NCI-H446 treated with DMSO at 0.1 percent for 48 hours (cell line): ENCODE data around the gene TMCC2.
"Not testable (repeated sequence)": the region's sequence is repeated elsewhere in the genome, so short reads cannot be mapped to it uniquely, and the experiment has no call there.

Experiments
- DNase-seq: peaks from one replicate; lab custom pipeline; 2025; lab: John Stamatoyannopoulos, UW

Gene TMCC2

DNA sequence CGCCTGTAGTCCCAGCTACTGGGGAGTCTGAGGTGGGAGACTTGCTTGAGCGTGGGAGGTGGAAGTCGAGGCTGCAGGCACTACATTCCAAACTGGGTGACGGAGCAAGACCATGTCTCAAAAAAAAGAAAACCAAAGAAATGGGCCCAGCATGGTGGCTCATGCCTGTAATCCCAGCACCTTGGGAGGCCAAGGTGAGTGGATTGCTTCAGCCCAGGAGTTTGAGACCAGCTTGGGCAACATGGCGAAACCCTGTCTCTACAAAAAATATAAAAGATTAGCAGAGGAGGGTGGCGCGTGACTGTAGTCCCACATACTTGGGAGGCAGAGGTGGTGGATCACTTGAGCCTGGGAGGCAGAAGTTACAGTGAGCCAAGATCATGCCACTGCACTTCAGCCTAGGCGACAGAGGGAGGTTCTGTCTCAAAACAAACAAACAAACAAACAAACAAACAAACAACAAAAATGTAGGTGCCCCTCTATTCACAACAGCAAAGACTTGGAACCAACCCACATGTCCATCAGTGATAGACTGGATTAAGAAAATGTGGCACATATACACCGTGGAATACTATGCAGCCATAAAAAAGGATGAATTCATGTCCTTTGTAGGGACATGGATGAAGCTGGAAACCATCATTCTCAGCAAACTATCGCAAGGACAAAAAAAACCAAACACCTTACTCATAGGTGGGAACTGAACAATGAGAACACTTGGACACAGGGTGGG is 53.1 kb downstream of the TMCC2 start:
- not testable (repeated sequence) for DNase-seq

DNA sequence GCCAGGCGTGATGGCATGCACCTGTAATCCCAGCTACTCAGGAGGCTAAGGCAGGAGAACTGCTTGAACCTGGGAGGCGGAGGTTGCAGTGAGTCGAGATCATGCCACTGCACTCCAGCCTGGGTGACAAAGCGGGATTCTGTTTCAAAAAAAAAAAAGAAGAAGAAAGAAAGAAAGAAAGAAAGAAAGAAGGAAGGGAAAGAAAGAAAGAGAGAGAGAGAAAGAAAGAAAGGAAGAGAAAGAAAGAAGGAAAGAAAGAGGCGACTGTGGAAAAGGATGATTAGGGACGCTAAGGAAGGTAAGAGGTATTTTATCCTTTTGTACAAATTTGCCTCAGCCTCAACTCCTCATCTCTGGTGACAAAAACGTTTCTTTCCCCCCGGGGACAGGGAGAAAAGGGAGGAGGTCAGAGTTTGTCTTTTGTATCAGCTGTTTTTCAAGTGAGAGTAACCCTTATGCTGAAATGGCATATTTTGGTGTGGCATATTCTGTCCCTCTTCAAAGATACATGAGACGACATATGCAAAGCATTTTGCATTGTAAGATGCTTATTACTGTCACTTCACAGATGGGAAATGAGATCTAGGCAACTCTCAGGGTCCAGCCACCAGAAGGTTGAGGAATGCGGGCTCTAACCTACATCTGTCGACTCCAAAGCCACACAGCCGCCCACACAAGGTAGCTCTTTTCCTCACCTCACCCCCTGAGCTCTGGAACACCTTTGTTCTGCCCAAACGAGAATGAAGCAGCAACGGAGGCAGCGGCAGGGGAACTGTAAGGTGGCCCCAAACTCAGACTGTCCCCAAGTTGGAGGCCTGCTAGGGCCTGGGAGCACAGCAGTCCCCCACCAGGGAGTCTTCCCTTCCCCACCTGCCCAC is 55.8 kb downstream of the TMCC2 start:
- DNase-seq, result no peak

DNA sequence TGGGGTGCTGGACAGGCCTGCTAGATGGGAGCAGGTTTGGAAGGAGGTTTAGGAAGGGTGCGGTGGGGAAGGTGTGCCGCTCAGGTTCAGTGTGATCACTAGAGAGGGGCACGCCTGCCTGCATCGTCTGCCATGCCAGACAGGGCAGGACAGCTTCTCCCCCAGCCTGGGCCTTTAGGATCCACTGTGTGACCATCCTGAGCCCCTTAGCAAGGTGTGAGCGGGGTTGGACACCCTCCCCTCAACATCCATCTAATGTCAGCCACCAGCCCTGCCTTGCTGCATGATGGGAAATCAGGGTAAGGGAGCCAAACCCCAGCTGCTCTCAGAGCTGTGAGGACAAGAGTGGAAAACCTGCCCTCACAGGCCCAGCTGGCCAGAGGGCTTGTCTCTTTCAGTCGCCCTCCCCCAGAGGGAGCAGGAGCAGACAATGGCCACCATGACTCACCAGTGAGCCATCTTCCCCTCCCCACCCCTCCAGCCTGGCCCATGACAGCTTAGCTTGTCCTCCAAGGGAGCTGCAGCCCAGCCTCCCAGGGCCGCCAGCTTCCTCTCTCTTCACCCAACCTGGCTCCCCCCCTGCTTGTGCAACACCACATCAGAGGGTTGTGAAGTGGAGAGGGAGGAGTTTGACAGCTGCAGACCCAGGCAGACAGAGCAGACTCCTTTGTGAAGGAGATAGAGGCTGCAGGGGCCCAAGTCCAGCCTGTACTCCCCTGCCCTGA is 56.8 kb downstream of the TMCC2 start:
- DNase-seq, result peak; percentile 2

DNA sequence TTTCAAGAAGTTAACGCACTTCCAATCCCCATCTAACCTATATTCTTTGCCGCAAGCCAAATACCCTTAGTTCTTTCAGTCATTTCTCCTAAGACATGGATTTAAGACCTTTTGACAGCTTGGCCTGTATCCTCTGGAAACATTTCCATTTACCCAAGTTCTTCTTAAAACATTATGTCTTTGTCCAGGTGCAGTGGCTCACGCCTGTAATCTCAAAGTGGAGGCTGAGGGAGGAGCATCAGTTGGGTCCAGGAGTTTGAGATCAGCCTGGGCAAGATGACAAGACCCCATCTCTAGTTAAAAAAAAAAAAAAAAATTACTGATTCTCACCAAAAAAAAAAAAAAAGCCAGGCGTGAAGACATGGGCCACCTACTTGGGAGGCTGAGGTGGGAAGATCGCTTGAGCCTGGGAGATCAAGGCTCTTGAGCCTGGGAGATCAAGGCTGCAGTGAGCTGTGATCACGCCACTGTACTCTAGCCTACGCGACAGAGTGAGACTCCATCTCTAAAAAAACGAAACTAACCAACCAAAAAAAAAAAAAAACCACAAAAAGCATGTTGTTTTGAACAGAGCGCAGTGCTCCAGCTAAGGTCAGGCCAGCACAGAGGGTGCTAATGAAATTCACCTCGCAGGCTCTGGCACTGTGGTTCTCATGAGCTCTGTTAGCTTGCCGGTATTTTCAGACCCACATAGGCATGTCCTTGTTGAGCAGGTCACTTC is 57.8 kb downstream of the TMCC2 start:
- no peak for DNase-seq

DNA sequence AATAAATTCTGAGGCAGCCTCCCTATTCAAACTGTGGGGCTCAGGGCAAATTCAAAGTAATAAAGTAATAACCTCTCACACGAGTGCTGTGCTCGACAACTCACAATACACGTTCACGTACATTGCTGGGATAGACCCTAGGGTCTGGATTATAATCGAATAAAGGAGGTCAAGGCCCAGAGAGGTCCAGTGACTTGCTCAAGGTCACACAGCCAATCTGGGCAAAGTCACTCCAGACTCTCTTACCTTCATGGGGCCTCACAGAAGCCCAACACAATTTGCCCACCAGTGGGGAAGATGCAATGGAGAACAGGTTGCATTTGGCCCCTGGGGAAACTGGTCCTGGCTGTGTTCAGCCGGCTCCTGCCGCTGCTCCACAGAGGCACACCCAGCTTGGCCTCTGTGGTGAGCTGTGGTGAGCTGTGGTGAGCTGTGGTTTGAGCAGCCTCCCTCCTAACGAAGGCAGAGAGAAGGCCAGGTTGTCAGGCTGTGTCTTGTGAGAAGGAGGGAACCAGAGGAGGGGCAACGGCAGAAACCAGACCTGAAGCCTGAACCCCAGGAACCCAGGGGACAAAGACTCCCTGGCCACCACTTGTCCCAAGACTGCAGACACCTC is 58.7 kb downstream of the TMCC2 start:
- no peak for DNase-seq

DNA sequence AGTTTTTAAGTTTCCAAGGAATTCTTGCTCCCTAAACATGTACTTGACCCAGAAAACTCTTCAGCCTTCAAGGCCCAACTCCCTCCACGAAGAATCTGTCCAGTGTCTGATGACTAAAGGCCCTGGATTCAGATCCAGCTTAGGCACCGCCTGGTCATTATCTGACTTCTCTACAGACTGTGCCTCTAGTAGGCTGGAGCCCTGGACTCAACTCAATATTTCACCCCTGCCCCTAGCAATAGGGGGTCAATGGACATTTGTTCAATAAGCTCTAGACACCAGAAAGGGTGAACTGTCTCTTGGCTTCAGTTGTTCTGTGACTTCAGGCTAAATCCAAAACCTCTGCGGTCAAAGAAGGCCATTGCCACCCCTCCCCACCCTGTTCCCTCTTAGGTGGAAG is 59.3 kb downstream of the TMCC2 start:
- DNase-seq, result no peak

DNA sequence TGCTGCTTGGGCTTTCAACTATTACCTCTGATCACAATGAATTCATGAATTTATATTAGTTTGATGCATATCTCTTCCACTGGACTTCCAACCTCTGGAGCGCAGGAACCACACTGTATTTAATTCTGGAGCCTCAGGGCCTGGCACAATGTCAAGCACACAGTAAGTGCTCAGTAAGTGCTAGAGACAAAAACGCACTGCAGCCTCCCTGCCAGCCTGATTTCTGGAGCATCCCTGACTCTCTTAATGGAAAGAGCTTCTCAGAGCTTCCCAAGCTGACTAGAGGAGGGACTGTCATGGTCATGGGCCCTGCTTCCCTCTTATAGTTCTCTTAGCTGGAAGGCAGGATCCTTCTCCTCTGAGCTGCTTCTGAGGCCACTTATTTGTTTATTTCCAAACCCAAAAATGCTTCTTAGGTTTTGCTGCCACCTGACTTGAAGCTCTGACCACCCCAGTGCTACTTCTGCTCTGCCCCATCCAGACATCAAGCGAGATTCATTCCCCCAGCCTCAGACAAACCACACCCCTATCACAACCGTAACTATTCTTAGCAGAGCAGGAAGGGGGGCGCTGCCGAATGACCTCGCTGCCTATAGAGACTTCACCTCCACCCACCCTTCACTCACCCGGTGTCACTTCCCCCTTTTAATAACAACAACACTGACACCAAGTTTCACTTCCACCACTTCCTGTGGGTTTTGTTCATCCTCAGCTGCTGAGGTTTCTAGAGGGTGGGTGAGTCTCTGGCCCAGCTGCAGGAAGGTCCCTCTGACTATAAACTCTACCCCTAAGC is 60.2 kb downstream of the TMCC2 start:
- DNase-seq, result no peak

DNA sequence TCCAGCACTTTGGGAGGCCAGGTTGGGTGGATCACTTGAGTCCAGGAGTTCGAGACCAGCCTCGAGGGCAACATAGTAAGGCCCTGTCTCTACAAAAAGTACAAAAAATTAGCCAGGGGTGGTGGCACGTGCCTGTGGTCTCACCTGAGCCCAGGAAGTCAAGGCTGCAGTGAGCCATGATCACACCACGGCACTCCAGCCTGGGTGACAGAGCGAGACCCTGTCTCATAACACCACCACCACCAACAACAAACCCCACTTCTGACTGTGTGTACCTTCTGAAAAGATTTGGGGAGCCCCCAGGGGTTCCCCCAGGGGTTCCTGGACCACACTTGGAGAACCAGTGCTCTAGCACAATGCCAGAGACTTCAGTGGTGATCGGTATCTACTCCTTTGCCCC is 63.9 kb downstream of the TMCC2 start:
- DNase-seq, result no peak

DNA sequence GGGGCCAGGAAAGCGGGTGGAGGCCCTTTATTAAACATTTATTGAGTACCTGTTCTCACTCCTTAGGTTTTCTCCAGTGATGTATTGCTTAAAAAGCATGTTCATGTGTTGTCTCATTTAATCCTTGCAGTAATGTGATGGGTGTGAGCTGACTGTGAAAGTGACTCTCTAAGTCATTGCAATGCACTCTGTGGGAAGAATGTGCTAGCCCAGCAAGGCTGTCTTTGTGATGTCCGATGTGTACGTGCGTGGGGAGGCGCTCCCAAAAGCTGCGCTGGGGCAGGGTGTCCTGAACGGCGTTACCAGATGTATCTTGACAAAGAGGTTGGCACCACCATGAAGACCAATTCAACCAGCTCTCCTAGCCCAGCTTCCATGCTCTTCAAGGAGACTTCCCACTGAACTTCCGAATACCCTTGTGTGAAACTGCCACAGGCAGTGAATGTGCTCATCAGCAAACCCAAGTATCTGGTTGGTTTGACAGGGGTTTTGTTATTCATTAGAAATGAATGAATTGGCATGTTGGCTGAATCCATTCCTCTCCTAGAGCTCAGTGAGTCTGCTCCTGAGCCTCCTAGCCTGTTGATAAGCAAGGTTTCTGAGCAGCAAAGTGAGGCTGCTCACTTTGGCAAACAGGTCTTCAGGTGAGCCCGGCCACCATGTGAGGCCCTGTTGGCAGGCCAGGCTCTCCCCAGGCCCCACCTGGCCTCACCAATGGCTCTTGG is 65.8 kb downstream of the TMCC2 start:
- DNase-seq, result no peak

DNA sequence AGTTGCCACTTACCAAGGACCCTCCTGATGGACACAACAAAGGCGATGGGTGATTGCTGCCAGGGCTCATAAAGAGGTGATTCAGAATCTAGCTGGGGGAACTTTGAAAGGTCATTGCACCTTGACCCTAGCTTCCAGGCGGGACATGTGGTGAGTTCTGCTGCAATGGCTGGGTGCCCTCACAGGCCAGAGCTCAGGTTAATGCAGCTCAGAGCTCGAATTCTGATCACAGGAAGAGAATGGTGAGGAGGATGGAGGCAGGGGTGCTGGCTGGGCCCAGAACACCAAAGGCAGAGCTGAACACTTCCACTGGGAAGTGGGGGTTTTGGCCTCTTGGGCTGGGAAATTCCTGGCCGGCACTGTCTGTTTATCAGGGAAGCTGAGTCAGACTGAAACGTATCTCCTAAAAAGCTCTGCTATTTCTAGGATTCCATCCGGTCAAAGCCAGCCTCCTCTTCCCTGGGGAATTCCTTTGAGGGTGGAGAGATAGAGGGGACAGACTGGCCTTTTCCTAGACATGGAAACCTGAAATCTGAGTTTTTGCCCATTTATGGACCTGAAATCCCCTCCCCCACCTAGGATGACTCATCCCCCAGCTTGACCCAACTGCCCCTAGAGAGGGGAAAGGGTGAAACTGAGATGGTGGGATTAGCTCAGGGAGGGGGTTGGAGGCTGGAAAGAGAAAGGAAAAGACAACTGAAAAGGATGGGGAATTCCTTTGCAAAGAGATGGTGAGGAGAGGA is 66.6 kb downstream of the TMCC2 start:
- no peak for DNase-seq

DNA sequence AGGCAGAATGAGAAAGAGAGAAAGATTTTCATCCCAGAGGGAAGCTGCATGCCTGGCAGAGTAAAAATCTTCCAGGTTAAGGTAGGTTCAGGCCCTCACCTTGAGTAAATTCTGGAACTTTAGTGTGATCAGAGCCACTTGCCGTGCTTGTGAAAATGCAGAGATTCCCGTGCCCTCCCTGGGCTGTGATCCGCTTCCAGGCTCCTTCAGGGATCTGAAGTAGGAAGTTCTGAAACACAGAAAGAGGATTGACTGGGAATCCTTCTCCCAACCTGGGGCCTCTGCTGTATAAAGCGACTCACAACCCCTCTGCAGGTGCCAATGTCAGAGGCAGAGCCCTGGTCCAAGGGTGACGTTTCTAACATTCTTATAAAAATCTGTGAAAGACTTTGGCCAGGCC is 67.2 kb downstream of the TMCC2 start:
- no peak for DNase-seq

DNA sequence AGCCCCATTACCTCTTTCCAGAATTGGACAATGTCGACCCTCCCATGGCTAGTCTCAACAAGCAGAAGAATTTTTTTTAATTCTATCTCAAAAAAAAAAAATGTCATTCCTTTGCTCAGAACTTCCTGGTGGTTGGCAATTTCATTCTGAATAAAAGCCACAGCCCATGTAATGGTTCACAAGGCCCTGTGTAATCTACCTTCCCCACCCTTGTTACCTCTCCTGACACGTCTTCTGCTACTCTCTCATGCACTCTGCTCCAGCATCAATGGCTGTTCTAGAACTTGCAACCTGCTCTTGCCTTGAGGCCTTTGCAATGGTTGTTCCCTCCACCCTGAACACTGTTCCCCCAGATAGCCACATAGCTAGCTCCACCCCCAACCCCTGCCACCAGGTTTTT is 68.4 kb downstream of the TMCC2 start:
- no peak for DNase-seq

DNA sequence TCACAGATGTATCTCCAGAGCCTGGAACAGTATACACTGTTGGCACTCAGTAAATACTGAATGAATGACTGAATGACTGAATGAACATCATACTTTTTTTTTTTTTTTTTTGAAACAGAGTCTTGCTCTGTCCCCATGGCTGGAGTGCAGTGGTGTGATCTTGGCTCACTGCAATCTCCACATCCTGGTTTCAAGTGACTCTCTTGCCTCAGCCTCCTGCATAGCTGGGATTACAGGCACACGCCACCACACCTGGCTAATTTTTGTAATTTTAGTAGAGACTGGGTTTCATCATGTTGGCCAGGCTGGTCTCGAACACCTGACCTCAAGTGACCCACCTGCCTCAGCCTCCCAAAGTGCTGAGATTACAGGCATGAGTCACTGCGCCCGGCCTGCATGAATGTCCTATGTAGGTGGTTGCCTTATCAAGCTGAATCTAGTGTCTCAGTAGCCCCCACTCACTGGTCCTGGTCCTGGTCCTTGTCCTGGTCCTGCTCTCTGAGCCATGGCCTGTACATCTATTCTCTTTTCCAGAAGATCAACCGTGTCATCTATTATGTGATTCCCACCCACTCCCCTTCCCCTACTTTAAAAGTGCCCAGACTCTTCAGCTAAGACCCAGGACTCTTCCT is 69.9 kb downstream of the TMCC2 start:
- DNase-seq, result not testable (repeated sequence)

DNA sequence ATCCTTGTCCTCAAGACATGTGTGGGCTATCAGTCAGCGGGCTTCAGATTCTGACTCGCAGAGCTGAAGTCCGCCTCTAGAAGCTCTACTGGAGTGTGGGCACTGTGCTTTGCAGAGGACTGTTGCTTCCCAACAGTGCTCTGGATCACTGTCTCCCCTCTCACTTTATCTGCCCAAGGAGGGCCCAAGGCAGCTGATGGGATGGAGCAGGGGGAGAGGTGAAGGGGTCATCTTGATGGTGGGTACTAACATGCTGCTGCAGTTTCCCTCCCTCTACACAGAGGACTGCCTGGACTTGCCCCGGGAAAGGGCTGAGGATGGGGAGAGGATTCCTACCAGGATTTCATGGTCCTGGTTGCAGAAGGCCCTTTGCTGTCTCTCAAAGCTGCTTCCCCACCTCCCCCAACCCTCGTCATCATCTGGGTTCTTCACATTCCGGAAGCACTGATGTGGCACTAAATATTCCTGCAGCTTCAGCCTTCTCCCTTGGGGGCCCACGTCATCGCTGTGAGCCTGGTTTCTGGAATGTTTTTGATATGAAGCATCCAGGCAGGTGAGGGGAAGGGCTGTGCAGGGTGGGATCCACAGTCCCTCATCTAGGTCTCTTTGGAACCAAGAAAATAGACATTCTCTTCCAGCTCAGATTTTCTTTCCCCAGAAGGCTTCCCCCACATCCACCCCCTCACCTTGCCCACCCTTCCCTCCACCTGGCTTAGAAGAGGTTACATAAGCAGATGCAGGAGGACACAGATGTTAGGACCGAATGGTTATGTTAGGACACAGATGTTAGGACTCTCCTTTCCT is 70.6 kb downstream of the TMCC2 start:
- DNase-seq, result no peak

DNA sequence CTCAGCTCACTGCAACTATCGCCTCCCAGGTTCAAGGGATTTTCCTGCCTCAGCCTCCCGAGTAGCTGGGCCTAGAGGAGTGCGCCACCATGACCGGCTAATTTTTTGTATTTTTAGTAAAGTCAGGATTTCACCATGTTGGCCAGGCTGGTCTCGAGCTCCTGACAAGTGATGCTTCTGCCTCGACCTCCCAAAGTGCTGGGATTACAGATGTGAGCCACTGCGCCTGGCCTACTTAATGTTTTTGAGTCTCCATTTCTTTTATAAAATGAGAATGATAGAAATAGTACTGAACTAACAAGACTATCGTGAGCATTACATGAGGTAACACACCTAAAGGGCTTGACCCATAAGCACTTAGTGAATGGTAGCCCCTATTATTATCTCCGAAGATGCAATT is 72.4 kb downstream of the TMCC2 start:
- no peak for DNase-seq

DNA sequence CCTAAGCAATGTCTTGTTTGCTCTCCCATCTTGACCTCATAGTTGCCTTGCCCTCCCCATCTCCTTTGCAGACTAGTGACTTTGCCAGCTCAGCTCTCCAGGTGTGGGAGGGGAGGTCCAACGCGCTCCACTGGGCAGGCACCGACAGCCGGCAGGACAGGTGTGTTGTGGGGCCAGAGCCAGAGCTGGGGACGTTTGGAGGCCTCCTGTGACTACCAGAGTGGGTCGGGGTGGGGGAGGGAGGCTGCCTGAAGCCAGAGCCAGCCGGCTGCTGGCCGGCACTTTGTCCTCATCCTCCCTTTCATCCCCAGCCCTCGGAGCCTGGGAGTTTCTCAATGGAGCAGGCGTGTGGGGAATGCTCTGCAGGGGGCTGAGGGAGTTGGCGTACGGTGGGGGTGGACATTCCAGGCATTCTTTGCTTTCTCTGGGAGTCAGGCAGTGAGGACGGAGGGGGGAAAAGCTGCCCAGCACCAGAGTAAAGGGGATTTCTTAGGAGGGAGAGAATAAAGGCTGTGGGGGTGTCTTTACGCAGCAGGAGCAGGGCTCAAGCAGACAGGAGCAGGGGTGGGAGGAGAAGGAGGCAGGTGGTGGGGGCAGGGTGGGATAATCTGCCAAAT is 73.6 kb downstream of the TMCC2 start:
- DNase-seq, result no peak

DNA sequence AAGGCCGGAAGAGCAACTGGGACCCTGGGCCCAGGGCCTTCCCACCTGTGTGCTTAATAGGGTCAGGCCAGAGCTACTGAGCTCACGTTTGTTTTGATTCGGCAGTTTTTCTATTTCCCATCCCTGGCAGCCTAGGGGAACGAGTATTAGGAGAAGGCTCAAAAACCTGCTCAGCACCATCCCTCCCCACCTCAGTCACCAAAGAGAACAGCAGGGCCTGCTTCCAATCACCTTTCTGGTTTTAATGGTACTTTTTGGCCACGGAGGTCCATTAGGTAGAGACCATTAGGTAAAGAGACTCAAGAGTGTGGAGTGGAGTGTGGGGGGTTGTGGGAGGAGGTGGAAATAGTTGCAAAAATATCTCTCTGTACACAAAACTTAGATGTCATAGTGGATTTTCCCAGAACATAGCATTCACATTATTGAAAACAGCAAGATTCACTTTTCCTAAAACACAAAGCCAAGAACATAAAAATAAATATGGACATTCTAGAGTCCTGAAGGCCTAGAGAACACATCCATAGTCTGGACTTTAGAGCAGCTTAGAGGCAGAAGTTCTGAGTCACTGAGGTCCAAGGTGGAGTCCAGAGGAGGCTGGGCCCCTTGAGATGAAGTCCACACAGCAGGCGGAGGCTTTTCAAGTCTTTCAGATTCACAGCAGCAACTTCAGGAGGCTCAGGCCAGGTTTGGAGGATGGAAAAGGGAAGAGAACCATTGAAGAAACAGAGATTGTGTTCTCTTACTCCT is 74.3 kb downstream of the TMCC2 start:
- no peak for DNase-seq
